Measurements from ENCODE around the gene KRTAP16-1. TPM values are rescaled to one million over a fixed set of nuclear protein-coding genes. Genes with fewer than 3 reads are reported as not detected.

KRTAP16-1 gene
- total RNA-seq, 1 donor from 2014 or later: not detected

DNA sequence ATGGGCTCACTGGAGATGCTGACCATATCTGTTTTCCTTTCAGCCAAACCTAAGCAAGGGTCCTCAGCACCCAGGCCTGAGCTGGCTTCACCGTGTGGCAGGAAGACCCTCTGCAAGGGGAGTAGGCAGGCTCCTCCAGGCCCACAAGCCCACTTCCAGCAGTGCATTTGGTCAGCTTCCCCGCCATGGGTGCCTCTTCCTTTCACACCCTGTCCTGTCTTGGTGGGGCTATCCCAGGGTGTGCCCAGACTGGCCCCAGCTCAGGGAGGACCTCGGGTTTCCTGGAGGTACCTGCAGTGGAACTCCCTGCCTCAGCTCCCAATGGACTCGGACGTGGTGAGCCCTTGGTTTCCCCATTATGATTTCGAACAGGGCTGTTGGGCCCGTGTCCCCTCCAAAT, 19.1 kb upstream of the KRTAP16-1 start:
- Histone ChIP-seq H3K4me3 (no peak overlapping the region), H3K27me3 (ENCODE audit: low read depth) (peaks cover 72% of the 10 kb centered on the region), H3K27ac (replicated peaks) (no peak overlapping the region), H3K9me3 (replicated peaks) (no peaks in the 10 kb centered on the region), H3K36me3 (no peaks in the 10 kb centered on the region), H3K4me1 (no peaks in the 10 kb centered on the region)
- DNase-seq: no peak
- intact Hi-C loops (cut with micrococcal nuclease): no loop called here
- TF ChIP-seq, protein P1, sequence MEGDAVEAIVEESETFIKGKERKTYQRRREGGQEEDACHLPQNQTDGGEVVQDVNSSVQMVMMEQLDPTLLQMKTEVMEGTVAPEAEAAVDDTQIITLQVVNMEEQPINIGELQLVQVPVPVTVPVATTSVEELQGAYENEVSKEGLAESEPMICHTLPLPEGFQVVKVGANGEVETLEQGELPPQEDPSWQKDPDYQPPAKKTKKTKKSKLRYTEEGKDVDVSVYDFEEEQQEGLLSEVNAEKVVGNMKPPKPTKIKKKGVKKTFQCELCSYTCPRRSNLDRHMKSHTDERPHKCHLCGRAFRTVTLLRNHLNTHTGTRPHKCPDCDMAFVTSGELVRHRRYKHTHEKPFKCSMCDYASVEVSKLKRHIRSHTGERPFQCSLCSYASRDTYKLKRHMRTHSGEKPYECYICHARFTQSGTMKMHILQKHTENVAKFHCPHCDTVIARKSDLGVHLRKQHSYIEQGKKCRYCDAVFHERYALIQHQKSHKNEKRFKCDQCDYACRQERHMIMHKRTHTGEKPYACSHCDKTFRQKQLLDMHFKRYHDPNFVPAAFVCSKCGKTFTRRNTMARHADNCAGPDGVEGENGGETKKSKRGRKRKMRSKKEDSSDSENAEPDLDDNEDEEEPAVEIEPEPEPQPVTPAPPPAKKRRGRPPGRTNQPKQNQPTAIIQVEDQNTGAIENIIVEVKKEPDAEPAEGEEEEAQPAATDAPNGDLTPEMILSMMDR (IDR thresholded peaks at IDR 0.05; ENCODE audit: borderline replicate concordance): no peak

DNA sequence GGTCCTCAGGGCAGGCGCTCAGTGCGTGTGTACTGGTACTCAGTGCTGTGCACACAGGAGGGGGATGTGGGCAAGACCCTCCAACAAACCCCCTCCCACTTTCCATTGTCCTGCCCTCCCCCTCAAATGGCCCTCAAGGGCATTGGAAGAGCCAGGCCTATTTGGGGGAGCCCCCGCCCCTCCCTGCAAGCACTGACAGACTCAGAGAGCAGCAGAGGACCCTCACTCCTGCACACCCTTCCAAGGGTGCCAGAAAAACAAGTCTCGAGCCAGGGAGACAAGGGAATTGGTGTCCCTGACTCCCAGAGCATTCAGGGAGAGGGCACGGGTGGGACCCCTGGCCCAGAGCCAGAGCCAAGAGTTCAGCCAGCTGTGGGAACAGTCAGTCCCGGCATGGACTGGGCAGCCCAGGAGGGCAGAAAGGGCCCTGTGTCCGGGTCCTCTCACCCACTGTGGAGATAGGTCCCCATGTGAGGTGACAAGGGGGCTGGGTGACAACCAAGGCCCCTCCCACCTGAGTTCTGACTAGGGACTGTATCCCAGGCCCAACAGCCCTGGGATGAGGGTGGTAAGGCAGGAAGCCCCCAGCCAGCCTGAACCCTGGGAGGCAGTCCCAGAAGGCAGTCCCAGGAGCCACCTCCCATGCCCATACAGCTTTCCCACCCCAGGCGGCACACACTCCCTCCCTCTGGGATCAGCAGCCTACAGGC, 18.5 kb upstream of the KRTAP16-1 start:
- Histone ChIP-seq H3K36me3 (no peaks in the 10 kb centered on the region), H3K27me3 (ENCODE audit: low read depth) (peaks cover 66% of the 10 kb centered on the region), H3K27ac (replicated peaks) (no peak overlapping the region), H3K4me1 (no peaks in the 10 kb centered on the region), H3K4me3 (no peak overlapping the region), H3K9me3 (replicated peaks) (no peaks in the 10 kb centered on the region)
- TF ChIP-seq, protein P1 (IDR thresholded peaks at IDR 0.05; ENCODE audit: borderline replicate concordance): no peak
- no peak for DNase-seq
- intact Hi-C loops (cut with micrococcal nuclease): no loop called here

DNA sequence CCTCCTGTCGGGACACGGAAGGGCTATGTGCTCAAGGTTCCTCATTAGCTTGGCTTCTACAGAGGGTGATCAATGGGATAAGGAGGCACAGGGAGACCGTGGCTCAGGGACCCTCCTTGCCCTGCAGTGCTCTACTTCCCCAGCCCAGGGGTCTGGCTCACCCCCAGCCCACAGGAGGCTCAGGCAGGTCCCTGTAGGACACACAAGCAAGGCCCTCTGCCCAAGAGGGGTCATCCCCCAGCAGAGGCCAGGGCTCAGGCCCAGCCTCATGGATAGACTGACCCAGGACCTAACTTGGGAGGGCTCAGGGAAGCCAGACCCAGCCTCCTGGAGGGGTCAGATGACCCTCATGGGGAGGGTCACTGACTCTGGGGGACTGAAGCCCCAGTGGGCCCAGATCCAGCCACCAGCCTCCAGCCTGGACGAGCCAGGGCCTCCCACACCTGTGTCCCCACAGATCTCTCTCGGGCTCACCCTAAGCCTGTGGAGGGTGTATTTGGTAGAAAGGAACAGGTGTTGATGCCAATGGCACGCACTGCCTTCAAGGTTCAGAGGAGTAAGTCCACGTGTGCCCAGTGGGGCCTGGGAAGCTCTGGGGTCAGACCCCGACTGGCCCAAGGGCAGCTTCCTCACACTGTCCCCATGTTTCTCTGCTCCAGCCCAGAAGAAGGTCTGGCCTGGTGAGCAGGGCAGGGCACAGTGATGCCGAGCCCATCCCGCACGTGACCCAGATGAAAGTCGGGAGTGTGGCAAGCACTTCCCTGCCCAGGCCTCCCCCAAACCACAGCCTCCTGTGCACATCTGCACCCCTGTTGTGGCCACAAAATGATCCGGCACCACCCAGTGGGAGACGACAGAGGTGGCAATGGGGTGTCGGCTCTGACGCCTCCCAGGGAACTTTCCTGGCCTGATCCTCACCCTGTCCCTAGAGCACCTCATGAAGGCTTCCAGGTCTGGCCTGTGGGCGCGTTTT, 17.4 kb upstream of the KRTAP16-1 start:
- H3K4me1 ChIP-seq: no peaks in the 10 kb centered on the region
- H3K27ac ChIP-seq (replicated peaks): no peak overlapping the region
- TF ChIP-seq, protein P1 (IDR thresholded peaks at IDR 0.05; ENCODE audit: borderline replicate concordance): no peak
- H3K36me3 ChIP-seq: no peaks in the 10 kb centered on the region
- DNase-seq: no peak
- peaks cover 55% of the 10 kb centered on the region for H3K27me3 ChIP-seq (ENCODE audit: low read depth)
- H3K4me3 ChIP-seq: no peak overlapping the region
- no peaks in the 10 kb centered on the region for H3K9me3 ChIP-seq (replicated peaks)
- intact Hi-C loops (cut with micrococcal nuclease): no loop called here

DNA sequence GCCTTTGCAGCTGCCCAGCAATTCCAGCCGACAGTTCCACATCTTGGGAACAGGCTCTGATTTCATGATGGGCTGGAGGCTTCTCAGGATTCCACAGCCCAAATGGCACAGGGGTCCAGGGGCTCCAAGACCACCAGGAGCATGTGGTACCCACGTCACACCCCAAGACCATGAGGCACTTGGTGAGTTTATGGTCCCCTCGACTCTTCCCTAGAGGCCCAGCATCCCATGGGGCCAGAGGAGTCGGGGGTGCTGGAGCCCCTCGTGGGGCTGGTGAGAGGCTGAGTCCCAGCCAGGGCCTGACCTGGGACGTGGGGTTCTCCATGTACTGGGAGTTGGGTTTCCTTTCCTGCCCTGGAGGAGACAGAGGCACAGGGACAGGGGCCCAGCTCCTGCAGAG, 16.5 kb upstream of the KRTAP16-1 start:
- no peak for DNase-seq
- H3K36me3 ChIP-seq: no peaks in the 10 kb centered on the region
- H3K9me3 ChIP-seq (replicated peaks): peaks cover 2% of the 10 kb centered on the region
- no peaks in the 10 kb centered on the region for H3K4me1 ChIP-seq
- no peak overlapping the region for H3K27ac ChIP-seq (replicated peaks)
- no peak overlapping the region for H3K4me3 ChIP-seq
- H3K27me3 ChIP-seq (ENCODE audit: low read depth): peaks cover 46% of the 10 kb centered on the region
- intact Hi-C loops (cut with micrococcal nuclease): no loop called here
- TF ChIP-seq, protein P1 (IDR thresholded peaks at IDR 0.05; ENCODE audit: borderline replicate concordance): no peak

DNA sequence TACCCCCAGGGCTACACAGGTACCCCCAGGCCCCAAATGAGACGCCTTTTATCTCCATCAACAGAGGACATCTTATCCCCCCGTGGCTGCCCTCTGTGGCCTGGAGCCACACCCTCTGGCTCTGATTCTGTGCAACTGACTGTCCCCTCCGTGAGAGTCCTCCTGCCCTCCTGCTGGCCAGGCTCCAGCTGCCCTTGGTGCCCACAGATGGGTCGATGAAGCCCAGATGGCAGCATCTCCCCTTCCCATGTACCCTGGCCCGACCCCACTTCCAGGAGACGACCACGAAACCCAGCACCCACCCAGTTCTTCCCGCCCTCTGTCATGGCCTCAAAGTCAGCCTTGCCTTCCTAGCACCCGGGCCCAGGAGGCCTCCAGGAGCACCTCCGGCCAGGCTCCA, 16.0 kb upstream of the KRTAP16-1 start:
- Histone ChIP-seq H3K4me1 (no peaks in the 10 kb centered on the region), H3K4me3 (no peak overlapping the region), H3K9me3 (replicated peaks) (peaks cover 7% of the 10 kb centered on the region), H3K27me3 (ENCODE audit: low read depth) (peaks cover 42% of the 10 kb centered on the region), H3K36me3 (no peaks in the 10 kb centered on the region), H3K27ac (replicated peaks) (no peak overlapping the region)
- DNase-seq: no peak
- TF ChIP-seq, protein P1 (IDR thresholded peaks at IDR 0.05; ENCODE audit: borderline replicate concordance): no peak
- intact Hi-C loops (cut with micrococcal nuclease): no loop called here
